Neural cell (in vitro differentiated cells): ENCODE results near the gene MYO18A. TPM values are rescaled to one million over a fixed set of nuclear protein-coding genes. Genes with fewer than 3 reads are reported as not detected.

Experiments
- H2AFZ ChIP-seq: fragments of 200-600, 300-800 bp; sonication (generic), shearing (Covaris generic); 2 replicates; pipeline ENCODE4 v1.6.0; 2014; ENCODE audit warnings: low read depth, mild to moderate bottlenecking, antibody characterized with exemption, low read length, moderate library complexity
- H3F3A ChIP-seq: fragments of 200-600 bp; shearing (Covaris generic); 2 replicates; pipeline ENCODE4 v1.6.1; 2016; ENCODE audit warnings: mild to moderate bottlenecking, moderate library complexity, mixed read lengths, antibody characterized with exemption, low read length; ENCODE audit not compliant: insufficient read depth, poor library complexity, severe bottlenecking
- H3K27ac ChIP-seq: fragments of 200-600, 300-800 bp; sonication (generic), shearing (Covaris generic); 2 replicates; pipeline ENCODE4 v1.5.1; 2014; ENCODE audit warnings: mild to moderate bottlenecking, low read length, moderate library complexity
- H3K27me3 ChIP-seq: fragments of 300-800, 200-600 bp; sonication (generic), shearing (Covaris generic); 2 replicates; pipeline ENCODE4 v1.6.0; 2014; ENCODE audit warnings: mild to moderate bottlenecking, low read depth, low read length, moderate library complexity; ENCODE audit not compliant: insufficient read depth
- H3K36me3 ChIP-seq: fragments of 300-800, 200-600 bp; sonication (generic), shearing (Covaris generic); 2 replicates; pipeline ENCODE4 v1.5.1; 2014; ENCODE audit warnings: mild to moderate bottlenecking, antibody characterized with exemption, low read length, moderate library complexity; ENCODE audit not compliant: insufficient read depth
- H3K4me2 ChIP-seq: fragments of 300-800, 200-600 bp; sonication (generic), shearing (Covaris generic); 2 replicates; pipeline ENCODE4 v1.6.0; 2014; ENCODE audit warnings: mild to moderate bottlenecking, low read length
- H3K4me3 ChIP-seq: fragments of 300-800, 200-600 bp; sonication (generic), shearing (Covaris generic); 2 replicates; pipeline ENCODE4 v1.5.1; 2014; ENCODE audit warnings: mild to moderate bottlenecking, low read length, moderate library complexity
- H3K79me2 ChIP-seq: fragments of 200-600 bp; shearing (Covaris generic); replicated peaks from 2 replicates; pipeline ENCODE4 v1.6.0; 2014; ENCODE audit warnings: mild to moderate bottlenecking, low read length, moderate library complexity; ENCODE audit not compliant: insufficient read depth
- H3K9ac ChIP-seq: fragments of 300-800, 200-600 bp; sonication (generic), shearing (Covaris generic); 2 replicates; pipeline ENCODE4 v1.6.1; 2016; ENCODE audit warnings: mild to moderate bottlenecking, low read length, mixed read lengths
- H3K9me2 ChIP-seq: fragments of 200-600 bp; shearing (Covaris generic); 2 replicates; pipeline ENCODE4 v1.6.1; 2016; ENCODE audit warnings: mild to moderate bottlenecking, low read length, mixed read lengths; ENCODE audit not compliant: insufficient read depth
- H3K9me3 ChIP-seq: fragments of 200-600, 300-800 bp; sonication (generic), shearing (Covaris generic); 2 replicates; pipeline ENCODE4 v1.6.1; 2016; ENCODE audit warnings: mild to moderate bottlenecking, mixed run types, low read length, moderate library complexity, mixed read lengths
- H4K20me1 ChIP-seq: fragments of 200-600 bp; shearing (Covaris generic); 2 replicates; pipeline ENCODE4 v1.6.1; 2016; ENCODE audit warnings: mild to moderate bottlenecking, mixed run types; ENCODE audit not compliant: insufficient read depth
- CTCF ChIP-seq: fragments of 450-650 bp; IDR thresholded peaks from 2 replicates; pipeline ENCODE4 v1.5.1; 2014; ENCODE audit warnings: antibody characterized with exemption, mild to moderate bottlenecking, moderate library complexity; ENCODE audit not compliant: poor library complexity, severe bottlenecking
- EP300 ChIP-seq: fragments of 450-650 bp; conservative IDR thresholded peaks from 2 replicates; pipeline ENCODE4 v1.6.1; 2014; ENCODE audit warnings: antibody characterized with exemption, mild to moderate bottlenecking, moderate library complexity; ENCODE audit not compliant: poor library complexity, severe bottlenecking
- EZH2 ChIP-seq: fragments of 200-600, 300-800 bp; shearing (Covaris generic), sonication (generic); IDR thresholded peaks from 2 replicates; pipeline ENCODE4 v1.6.1; 2014; ENCODE audit warnings: antibody characterized with exemption, low read length, borderline replicate concordance, mild to moderate bottlenecking; ENCODE audit not compliant: insufficient read depth, poor library complexity, severe bottlenecking
- MXI1 ChIP-seq: fragments of 450-650 bp; conservative IDR thresholded peaks from 2 replicates; pipeline ENCODE4 v1.6.1; 2014; ENCODE audit warnings: antibody characterized with exemption, mild to moderate bottlenecking; ENCODE audit not compliant: poor library complexity, severe bottlenecking
- POLR2AphosphoS5 ChIP-seq: IDR thresholded peaks from 2 replicates; pipeline ENCODE4 v1.6.1; 2012
- RAD21 ChIP-seq: fragments of 450-650 bp; conservative IDR thresholded peaks from 2 replicates; pipeline ENCODE4 v1.6.1; 2014; ENCODE audit warnings: antibody characterized with exemption, mild to moderate bottlenecking, moderate library complexity
- REST ChIP-seq: IDR thresholded peaks from 2 replicates; pipeline ENCODE4 v1.6.1; 2012; ENCODE audit warnings: borderline replicate concordance
- SMC3 ChIP-seq: fragments of 450-650 bp; conservative IDR thresholded peaks from 2 replicates; pipeline ENCODE4 v1.6.1; 2014; ENCODE audit warnings: antibody characterized with exemption, mild to moderate bottlenecking, moderate library complexity; ENCODE audit not compliant: poor library complexity
- TAF1 ChIP-seq: IDR thresholded peaks from 2 replicates; pipeline ENCODE4 v1.6.1; 2012; ENCODE audit warnings: low read depth
- polyA plus RNA-seq: library from polyadenylated mRNA; depleted of rRNA; stranded (reverse); fragments of >200 nt; gene quantifications from 2 replicates; pipeline ENCODE4 v1.2.3, GENCODE V29; 2014

MYO18A gene
- polyA plus RNA-seq, 1 donor from 2014 or later: 21.6 TPM

- H3K27ac ChIP-seq: peak overlapping the region; percentile 10
- no peak overlapping the region for H3K4me2 ChIP-seq
- no peaks in the 10 kb centered on the region for H3K36me3 ChIP-seq
Measured at GRCh38 chr17:29084541-29085146, 95.6 kb downstream of the MYO18A start.

DNA sequence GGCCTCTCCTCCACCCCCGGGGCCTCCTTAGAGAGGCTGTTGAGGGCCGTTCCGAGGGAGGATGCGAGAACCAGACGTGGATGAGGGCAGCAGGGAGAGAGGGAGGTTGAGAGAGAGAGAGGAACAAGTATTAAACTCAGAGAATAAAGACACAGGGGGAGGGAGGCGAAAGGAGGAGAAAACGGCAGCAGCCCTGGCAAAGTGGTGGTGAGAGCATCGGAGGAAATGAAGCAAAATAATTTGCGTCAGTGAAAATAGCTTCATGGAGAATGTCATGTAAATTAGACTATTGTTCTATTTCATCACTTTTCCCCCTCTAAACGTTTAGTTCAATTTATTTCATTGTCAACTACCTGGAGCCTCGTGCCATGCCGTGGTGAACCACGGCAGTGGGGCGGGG, 99.2 kb downstream of the MYO18A start:
- Histone ChIP-seq H3K79me2 (no peaks in the 10 kb centered on the region), H3K27me3 (no peaks in the 10 kb centered on the region), H4K20me1 (no peaks in the 10 kb centered on the region), H3F3A (no peaks in the 10 kb centered on the region), H3K9me2 (no peaks in the 10 kb centered on the region), H3K9ac (peak overlapping the region; percentile 26), H3K9me3 (no peaks in the 10 kb centered on the region), H3K36me3 (no peaks in the 10 kb centered on the region), H3K4me3 (no peak overlapping the region), H2AFZ (no peak overlapping the region), H3K27ac (peak overlapping the region; percentile 53), H3K4me2 (no peak overlapping the region)
- TF ChIP-seq REST: no peak
- no peak for TF ChIP-seq RAD21
- TF ChIP-seq EP300: no peak
- no peak for TF ChIP-seq SMC3
- no peak for TF ChIP-seq CTCF
- no peak for TF ChIP-seq POLR2AphosphoS5

More at GRCh38 chr17:29084541-29085146, 95.6 kb downstream of the MYO18A start:
- no peak overlapping the region for H3K4me3 ChIP-seq
- H3K79me2 ChIP-seq: no peaks in the 10 kb centered on the region
- H3F3A ChIP-seq: no peaks in the 10 kb centered on the region
- H3K9ac ChIP-seq: peak overlapping the region; percentile 6
- no peaks in the 10 kb centered on the region for H4K20me1 ChIP-seq
- TF ChIP-seq EP300: no peak
- no peak for TF ChIP-seq EZH2
- no peak for TF ChIP-seq CTCF
- no peak for TF ChIP-seq TAF1
- no peak for TF ChIP-seq SMC3
- no peak for TF ChIP-seq REST
- no peak for TF ChIP-seq MXI1
- no peak for TF ChIP-seq POLR2AphosphoS5
- TF ChIP-seq RAD21: no peak
- no peak overlapping the region for H2AFZ ChIP-seq
- no peaks in the 10 kb centered on the region for H3K9me2 ChIP-seq
- H3K27me3 ChIP-seq: no peaks in the 10 kb centered on the region
- H3K9me3 ChIP-seq: no peaks in the 10 kb centered on the region
